GM19240 (cell line): ENCODE data around the gene ZNRD2.
A peak's percentile ranks its signal among the peaks of the same experiment; 100 is the strongest.

ENCODE experiments used
- DNase-seq: peaks from one replicate; pipeline ENCODE4 v3.0.0; 2011; ENCODE audit warnings: low spot score; ENCODE audit not compliant: insufficient read length

ZNRD2 gene

DNA sequence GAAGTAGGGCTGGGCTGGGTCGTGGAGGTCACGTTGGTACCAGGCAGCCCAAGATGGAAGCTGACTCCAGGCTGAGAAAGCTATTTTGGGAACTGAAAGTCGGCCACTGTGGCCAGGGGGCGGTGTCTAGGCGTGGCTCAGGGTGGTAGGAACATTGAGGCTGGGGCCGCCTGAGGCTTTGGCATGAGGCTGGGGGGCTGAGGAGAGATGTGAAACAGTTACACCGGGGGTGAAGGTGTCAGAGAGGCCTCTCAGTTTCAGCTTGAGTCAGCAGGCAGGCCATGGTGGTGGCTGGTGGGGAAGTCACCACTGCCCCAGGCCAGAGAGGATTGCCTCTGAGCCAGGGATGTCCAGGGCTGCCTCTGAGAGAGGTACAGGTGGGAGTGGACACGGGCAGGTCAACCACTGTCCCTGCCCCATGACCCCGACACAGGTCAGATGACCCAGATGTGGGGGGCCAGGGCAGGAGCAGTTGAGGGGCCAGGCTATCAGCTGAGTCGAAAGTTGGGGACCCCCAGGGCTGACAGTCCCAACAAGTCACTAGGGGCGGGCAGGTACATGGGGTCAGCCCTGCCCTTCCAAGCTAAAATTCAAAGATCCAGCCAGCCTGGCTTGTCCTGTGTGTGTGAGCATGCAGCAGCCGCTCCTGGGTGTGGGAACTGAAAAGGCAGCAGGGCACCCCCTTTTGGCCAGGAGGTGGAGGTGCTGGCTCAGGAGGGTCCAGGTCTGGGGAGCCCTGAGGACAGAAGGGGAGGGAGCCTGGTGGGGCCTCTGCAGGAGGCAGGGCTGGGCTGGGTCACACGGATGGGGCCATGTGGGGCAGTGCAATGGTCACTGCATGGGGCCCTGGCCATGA is 18.1 kb downstream of the ZNRD2 start:
- peak; percentile 100 for DNase-seq

DNA sequence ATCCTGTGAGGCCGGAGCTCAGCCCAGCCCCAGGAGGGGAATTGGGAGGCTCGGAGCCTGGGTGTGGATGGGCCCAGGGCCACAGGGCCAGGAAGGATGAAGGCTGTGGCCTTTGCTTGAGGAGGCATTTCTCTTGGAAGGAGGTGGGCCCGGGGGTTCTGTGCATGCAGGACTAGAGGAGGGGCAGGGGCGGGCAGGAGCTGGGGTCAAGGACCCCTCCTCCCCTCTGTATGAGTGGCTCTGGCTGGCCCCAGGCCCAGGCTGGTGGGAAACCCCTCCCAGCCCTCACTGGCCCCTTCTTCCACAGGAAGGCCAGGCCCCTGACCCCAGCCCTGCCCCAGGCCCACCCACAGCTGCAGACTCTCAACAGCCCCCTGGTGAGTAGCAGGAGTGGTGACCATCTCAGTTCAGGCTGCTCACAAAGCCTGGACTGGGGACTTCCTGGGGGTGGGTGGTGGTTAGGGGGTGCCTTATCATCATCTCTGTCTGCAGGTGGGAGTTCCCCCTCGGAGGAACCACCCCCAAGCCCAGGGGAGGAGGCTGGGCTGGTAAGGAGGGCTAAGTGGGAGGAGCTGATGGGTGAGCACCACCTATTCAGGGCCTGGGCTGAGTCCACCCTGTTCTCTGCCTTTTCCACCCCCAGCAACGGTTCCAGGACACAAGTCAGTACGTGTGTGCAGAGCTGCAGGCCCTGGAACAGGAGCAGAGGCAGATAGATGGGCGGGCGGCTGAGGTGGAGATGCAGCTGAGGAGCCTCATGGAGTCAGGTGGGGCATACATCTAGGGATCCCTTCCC is 19.4 kb downstream of the ZNRD2 start:
- DNase-seq: peak; percentile 70

DNA sequence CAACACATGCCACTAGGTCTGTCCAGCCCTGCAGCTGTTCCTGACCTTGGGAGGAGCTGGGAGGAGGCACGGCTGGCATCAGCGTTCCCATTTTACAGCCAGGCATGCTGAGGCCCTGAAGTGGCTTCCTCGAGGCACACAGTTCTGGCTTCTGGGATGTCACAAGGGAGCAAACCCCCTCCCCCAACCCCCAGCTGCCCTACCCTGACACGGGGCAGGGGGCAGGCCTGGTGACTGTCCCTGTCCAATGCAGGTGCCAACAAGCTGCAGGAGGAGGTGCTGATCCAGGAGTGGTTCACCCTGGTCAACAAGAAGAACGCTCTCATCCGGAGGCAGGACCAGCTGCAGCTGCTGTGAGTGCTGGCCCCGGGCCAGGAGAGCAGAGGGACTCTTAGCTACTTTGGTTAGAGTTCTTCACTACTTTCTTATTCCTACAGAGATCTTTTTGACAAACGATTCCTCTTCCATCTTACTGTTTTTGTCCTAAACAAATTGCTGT is 20.0 kb downstream of the ZNRD2 start:
- DNase-seq: no peak

DNA sequence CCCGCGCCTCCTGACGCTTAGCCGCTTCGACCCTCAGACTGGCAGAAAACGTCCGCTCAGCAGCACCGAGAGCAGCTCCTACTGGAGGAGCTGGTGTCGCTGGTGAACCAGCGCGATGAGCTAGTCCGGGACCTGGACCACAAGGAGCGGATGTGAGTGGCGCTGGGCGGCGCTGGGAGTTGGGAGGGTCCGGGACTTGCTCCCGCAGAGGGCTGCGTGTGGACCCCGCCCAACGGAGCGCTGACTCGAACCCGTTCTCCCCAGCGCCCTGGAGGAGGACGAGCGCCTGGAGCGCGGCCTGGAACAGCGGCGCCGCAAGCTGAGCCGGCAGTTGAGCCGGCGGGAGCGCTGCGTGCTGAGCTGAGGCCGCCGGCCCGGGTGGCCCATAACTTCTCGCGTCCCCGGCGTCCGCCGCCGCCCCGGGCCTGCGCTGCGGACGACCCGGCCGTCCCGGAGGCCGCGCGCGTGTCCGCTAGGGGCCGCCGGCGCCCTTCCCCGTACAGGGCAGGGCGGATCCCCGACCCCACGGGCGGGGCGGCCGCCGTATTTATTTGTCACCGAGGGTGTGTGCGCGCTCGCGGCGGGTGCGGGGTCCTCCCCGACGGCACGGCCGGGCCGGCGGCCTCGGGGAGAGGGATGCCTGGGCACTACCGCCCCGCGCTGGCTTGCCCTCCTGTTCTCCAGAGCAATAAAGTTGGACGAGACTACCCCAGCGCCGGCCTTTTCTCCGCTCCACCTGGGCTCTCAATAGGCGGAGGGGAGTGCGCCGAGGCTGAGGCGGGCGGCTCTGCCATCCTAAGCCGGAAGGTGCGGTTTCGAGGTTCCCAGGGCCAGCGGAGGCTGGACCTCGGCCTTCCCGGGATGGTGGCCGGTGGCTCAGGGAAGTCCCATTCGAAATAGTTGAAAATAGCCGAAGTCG is 21.9 kb downstream of the ZNRD2 start:
- DNase-seq: no peak

DNA sequence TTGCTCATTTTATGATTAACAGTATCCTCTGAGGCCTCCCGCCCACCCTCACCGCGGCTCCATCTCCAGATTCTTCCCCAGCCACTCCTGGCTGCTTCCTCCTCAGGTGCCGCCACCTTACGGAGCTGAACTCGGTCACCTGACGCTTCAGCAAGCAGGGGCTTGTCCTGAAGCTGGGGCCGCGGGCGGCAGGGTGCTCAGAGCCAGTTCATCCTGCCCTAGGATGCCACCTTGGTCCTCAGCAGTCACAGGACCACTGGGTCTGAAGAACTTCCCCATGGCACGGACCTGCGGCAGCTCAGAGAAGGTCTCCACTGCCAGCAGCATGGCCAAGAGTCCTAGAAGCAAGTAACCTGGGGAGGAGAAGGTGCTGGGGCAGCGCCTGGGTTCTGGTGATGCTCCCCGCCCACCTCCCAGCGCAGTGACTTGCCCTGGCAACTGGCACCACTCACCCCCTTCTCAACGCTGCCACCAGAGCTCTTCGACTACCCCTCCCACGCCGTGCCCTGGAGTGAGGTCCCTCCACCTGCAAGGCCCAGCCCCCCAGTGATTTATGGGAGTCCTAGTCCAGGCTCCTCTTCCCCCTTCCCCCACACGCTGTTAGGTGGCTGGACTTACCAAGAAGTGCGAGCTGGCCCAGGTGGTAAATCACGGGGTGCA is 22.7 kb downstream of the ZNRD2 start:
- DNase-seq: no peak

DNA sequence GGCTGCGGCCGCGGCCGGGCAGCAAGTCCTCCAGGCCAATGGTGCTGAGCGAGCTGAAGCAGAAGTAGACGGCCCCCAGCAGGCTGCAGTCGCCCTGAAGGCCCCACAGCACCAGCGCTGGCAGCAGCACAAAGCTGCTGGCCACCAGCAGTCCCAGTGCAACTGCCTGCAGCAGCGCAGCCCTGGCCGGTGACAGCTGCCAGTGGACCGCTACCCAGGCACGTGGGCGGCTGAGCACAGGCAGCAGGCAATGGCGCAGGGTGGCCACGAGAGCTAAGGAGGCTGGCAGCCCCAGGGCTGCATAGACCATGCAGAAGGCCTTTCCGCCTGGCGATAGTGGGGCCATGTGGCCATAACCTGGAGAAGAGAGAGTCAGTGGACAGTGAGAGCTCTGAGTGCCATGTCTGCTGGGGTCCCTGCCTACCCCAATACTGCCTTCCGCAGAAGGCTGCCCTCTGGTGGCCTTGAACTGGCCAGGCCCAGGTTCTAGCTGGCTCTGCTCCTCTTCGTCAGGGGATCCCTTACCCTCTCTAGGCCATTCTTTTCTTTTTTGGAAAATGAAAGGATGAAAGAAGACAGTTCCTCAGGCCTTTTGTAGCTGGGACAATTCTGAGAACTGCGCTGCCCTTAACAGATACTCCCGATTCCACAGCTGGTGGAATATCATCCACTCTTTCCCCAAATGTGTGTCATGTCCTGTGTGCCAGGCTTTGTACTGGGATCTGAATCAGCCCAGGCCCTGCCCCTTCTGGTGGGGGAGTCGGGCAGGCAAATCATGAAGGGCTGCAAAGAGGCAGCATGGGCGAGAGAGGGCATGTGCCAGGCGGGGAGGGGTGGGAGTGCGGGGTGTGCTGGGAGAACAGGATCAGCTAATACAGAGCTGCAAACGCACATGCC is 23.5 kb downstream of the ZNRD2 start:
- peak; percentile 77 for DNase-seq

DNA sequence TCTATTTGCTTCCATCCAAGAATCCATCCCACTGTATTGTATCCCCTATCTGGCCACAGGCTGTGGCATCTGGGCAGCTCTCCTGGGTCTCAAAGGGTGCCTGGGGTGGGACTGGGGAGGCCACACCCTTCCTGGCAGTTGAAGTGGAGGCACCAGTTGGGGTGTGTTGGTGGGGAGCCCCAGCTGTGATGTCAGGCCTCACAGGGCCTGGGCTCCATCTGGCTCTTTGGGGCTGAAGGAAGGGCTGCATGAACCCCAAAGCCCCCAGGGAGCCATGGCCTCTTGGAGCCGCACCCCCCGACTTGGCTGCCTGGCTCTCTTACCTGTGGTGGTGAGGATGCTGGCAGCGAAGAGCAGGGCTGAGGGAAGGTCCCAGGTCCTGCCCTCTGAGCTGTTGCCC is 24.9 kb downstream of the ZNRD2 start:
- DNase-seq: no peak

DNA sequence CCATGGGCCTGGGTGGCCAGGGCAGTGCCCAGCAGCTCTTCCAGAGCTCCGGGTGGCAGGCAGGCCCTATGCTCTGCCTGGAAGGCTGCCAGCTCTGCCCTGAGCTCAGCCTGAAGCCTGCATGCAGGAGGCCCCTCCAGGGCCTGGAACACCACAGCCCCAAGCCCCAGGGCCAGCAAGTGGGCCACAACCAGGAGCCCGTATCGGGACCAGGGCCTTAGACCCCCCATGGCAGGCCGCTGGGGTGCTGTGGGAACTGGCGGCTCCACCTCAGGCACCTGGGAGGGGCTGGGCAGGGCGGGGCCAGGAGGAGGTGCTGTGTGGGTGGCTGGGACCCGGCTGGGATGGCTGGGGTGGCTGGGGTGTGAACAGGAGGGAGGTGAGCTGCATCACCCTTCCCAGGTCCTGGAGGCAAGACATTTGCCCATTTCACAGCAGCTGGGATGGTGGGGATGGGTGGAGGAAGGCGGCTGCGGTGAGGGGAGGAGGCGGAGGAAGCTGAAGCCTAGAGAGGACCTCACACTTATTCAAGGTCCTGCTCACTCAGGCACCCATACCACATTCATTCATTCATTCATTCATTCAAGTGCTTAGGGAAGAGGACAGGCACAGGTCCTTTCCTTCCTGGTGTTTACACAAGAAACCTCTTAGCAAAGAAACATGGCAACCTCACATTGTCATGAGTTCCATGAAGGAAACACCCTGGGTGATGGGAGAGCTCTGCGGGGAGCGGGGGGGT is 25.4 kb downstream of the ZNRD2 start, which contains the start of gene KCNK7:
TSS of gene KCNK7 (minus strand) at position 258 of the 739 bp plus-strand sequence. CDS start at position 230, 28 bp downstream.
- no peak for DNase-seq

DNA sequence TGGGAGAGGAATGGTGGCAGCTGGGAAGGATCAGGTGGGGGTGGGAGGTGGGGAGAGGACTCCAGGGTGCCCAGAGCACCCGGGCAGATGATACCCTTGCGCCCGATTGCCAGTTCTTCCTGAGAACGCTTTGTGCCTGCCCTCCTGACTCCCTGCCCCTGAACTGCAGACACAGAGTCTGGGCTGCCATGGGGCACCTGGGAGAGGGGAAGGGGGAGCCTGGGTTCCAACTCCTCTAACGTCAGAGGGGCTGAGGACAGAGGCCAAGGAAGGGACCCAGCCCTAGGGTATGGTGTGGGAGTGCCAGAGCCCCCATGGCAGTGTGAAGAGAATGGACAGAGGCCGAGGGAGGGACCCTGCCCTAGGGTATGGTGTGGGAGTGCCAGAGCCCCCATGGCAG is 26.2 kb downstream of the ZNRD2 start:
- no peak for DNase-seq

DNA sequence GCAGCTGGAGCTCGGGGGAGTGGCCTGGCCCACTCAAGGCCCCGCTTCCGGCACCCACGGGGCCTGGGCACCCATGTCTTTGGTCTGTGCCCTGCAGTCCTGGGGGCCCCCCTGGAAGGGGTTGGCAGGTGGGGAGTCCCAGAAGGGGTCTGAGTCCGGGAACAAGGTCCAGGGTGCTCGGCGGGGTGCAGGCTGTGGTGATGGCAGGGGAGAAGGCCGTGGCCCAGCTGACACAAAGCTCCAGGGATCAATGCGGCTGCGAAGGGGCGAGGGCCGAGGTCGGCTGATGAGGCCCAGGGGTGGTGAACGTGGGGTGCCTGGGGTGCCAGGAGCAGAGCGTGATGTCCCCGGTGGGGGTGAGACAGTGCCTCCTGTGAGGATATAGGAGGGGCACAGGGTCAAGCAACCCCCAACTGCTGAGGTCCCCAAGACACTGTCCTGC is 28.0 kb downstream of the ZNRD2 start:
- DNase-seq: no peak

DNA sequence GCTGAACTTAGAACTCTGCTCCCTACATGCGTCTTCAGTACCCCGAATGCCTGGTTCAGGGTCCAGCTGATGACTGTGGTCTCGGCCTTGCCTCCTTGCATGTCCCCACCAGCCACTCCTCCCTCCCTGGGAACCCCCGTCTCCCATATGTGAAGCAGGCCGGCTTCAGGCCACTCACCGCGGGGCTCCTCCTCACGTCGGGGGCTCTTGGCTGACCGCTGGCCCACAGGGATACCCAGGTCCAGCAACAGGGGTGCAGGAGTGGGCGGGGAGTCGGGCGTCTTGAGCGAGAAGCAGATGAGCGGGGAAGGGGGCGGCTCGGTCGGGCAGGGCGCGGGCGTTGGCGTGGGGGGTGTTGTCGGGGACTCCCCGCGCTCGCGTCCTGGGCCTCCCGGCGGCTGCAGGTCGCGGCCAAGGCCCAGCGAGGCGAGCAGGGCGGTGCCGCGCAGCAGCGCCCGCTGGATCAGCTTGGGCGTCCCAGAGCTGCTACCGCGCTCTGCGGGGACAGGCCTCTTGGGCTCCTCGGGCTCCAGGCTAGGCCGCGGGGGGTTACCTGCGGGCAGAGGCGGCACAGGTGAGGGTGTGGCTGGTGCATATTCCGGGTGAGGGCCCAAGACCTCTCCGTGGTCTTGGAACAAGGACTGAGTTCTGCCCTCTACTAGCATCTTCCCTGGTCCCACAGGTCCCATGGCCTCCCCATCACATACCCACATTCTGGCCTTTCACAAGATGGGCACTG is 29.1 kb downstream of the ZNRD2 start:
- no peak for DNase-seq

DNA sequence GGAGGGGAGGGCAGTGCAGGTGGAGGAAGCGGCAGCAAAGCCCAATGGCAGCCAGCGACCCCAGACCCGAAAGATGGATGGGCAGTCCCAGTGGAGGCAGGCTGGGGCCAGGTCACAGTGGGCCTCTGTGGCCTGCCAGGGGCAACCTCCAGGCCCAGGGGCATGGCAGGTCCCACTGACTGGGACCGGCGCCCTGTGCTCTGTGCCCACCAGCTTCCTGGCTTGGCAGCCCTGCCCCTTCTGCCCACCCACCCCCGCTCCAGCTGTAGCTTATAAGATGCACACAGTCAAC is 29.6 kb downstream of the ZNRD2 start:
- DNase-seq: no peak

DNA sequence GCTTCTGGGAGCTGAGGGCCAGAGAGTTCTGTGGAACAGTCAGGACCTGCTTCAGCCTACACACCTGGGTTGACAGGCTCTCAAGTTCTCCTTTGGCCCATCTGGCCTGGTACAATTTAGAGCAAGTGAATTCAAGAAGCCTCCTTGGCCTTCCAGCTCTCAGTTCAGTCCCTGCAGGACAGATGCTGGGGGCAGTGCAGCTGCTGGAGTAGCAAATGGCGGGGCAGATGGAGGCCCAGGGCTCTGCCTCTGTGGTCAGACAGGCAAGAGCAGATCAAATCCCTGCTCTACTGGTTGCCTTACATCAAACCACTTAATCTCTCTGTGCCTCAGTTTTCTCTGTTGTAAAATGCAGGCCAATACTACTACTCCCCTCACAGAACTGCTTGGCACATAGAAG is 34.0 kb downstream of the ZNRD2 start:
- no peak for DNase-seq

DNA sequence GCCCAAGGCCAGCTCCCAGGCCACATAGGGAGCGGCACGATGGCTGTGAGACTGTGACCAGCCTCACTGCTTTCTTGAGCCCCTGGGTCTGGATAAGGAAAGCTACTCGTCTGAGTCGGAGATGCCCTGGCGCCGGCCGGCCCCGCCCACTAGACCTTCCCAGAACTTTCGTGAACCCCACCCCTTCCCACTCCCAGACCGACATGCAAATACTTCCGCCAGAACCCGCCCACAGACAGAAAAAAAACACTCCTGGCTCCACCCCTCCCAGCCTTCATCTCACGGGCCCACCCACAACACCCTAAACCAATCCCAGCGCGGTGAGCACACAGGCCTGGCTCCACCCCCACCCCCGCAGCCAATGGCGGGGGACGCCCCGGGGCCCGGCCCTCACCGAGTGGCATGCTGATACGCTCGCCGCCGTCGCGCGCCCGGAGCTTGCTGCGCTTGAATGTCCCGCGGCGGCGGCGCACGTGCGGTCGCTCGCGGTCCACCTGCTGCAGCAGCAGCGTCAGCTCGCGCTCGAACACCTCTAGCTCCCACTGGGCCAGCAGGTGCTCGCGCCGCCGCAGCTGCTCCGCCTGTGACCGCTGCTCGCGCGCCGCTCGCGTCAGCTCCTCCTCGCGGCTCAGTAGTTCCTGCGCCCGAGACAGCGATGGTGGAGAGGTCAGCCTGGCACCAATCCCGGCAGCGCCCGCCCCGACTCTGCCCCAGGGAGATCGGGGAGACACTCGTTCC is 36.8 kb downstream of the ZNRD2 start:
- no peak for DNase-seq

DNA sequence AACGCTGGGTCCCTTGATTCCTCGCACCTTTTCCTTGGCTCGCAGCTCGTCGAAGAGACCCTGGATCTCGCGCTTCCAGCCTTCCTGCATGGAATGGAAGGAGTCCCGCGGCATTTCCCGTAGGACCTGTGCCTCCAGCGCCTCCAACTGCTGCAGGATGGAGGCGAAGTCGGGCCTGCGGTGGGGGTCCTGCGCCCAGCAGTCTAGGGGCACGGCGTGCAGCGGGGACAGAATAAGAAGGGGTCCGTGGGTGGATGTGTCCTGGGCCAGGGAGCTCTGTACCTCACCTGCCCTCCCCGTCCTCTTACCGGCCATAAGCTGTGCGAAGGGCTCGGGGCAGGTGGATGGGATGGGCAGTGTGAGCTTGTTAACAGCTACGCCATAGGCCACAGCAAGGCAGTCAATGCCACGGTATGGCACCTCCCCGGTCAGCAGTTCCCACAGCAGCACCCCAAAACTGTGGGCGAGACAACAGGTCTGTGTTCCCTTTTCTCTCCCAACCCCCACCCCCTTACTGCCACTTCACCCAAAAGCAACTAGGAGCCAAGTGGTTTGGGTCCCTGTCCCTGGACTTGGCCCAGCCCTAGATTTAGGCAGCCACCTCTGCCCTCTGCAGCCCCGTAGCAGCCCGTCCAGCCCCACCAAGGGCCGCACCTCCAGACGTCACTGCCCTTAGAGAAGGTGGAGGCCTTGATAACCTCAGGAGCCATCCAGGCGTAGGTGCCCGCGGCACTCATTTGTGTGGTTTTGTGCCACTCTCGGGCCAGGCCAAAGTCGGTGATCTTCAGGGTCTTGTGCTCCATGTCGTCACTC is 37.5 kb downstream of the ZNRD2 start:
- DNase-seq: no peak

DNA sequence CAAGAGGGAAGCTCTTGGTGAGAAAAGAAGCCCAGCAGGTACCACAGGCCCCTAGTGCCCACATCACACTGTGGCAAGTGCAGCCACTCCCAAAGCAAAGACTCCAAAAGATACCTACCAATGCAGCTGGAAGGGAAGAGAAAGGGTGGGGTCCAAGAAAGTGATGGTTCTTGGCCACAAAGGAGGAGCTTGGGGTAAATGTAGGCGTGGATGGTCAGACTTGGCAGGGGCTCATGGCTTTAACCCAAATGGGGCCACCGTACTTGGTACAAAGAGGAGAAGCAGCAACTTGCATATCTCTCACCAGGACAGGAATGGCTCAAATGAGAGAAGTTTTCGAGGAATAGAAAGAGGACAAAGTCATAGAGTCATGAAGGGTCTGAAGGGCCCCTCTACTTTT is 39.0 kb downstream of the ZNRD2 start:
- no peak for DNase-seq

DNA sequence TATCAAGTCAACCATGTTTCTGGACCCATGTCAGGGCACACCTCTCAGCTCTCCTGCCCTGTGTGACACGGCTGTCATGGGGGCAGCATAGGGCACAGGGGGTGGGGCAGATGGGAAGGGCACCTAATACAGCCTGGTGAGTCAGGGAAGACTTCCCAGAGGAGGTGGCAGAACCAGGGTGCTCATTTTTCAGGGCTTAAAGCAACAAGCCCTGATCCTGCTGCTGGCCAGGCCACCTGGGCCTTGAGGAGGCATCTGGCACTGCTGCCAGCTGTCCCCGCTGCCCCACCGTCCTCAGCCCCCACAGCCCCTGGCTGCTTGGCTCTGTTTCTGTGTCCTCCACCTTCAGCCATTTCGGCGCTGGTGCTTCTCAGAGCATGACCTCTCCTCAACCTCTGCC is 39.4 kb downstream of the ZNRD2 start:
- DNase-seq: no peak
